MM.1S (cell line): ENCODE measurements around the gene LBX1.

Experiments used
- DNase-seq: peaks from one replicate; pipeline ENCODE4 v3.0.0-alpha.2; 2015
- H2AFZ ChIP-seq: fragments of 300-600 bp; sonication (generic); 2 replicates; pipeline ENCODE4 v1.6.0; 2016; ENCODE audit warnings: antibody characterized with exemption, low read length
- H3F3A ChIP-seq: fragments of 300-600 bp; sonication (generic); 2 replicates; pipeline ENCODE4 v1.6.1; 2016; ENCODE audit warnings: mild to moderate bottlenecking, antibody characterized with exemption, low read length, moderate library complexity, mixed read lengths; ENCODE audit not compliant: insufficient read depth
- H3K27ac ChIP-seq: fragments of 300-600 bp; sonication (generic); 2 replicates; pipeline ENCODE4 v1.5.1; 2016; ENCODE audit warnings: mild to moderate bottlenecking, low read length
- H3K27me3 ChIP-seq: fragments of 300-600 bp; sonication (generic); replicated peaks from 2 replicates; pipeline ENCODE4 v1.6.0; 2016; ENCODE audit warnings: low read length; ENCODE audit not compliant: insufficient read depth
- H3K36me3 ChIP-seq: fragments of 300-600 bp; sonication (generic); replicated peaks from 2 replicates; pipeline ENCODE4 v1.6.1; 2016; ENCODE audit warnings: mild to moderate bottlenecking, low read length, mixed read lengths; ENCODE audit not compliant: insufficient read depth
- H3K4me1 ChIP-seq: fragments of 300-600 bp; sonication (generic); 2 replicates; pipeline ENCODE4 v1.6.1; 2016; ENCODE audit warnings: low read length, mixed read lengths
- H3K4me2 ChIP-seq: fragments of 300-600 bp; sonication (generic); 2 replicates; pipeline ENCODE4 v1.6.0; 2016; ENCODE audit warnings: low read depth, low read length
- H3K4me3 ChIP-seq: fragments of 300-600 bp; sonication (generic); 2 replicates; pipeline ENCODE4 v1.5.1; 2016; ENCODE audit warnings: low read length, mixed read lengths
- H3K79me2 ChIP-seq: fragments of 300-600 bp; sonication (generic); 2 replicates; pipeline ENCODE4 v1.6.1; 2016; ENCODE audit warnings: mixed run types, low read length, mixed read lengths
- H3K9ac ChIP-seq: fragments of 300-600 bp; sonication (generic); 2 replicates; pipeline ENCODE4 v1.6.1; 2016; ENCODE audit warnings: low read length, mixed read lengths
- H3K9me2 ChIP-seq: fragments of 300-600 bp; sonication (generic); replicated peaks from 2 replicates; pipeline ENCODE4 v1.6.1; 2016; ENCODE audit warnings: mild to moderate bottlenecking, low read length, mixed read lengths; ENCODE audit not compliant: insufficient read depth
- H3K9me3 ChIP-seq: fragments of 300-600 bp; sonication (generic); replicated peaks from 2 replicates; pipeline ENCODE4 v1.6.1; 2016; ENCODE audit warnings: mild to moderate bottlenecking, low read length, mixed read lengths; ENCODE audit not compliant: insufficient read depth
- H4K20me1 ChIP-seq: fragments of 300-600 bp; sonication (generic); 2 replicates; pipeline ENCODE4 v1.6.1; 2016; ENCODE audit warnings: mild to moderate bottlenecking, low read length, moderate library complexity, mixed read lengths; ENCODE audit not compliant: insufficient read depth
- EZH2 ChIP-seq: fragments of 300-600 bp; sonication (generic); optimal IDR thresholded peaks from 2 replicates; pipeline ENCODE3; 2017; ENCODE audit warnings: low read depth, mild to moderate bottlenecking, antibody characterized with exemption, low read length, mixed read lengths
- EZH2phosphoT487 ChIP-seq: fragments of 300-600 bp; sonication (generic); IDR thresholded peaks from 2 replicates; pipeline ENCODE4 v1.6.1; 2018; ENCODE audit warnings: antibody characterized with exemption, low read length
- TF ChIP-seq, protein P1 (sequence below): fragments of 300-600 bp; sonication (generic); IDR thresholded peaks from 2 replicates; pipeline ENCODE4 v1.5.1; 2016; ENCODE audit warnings: antibody characterized with exemption, low read length, mixed read lengths

The LBX1 gene

DNA sequence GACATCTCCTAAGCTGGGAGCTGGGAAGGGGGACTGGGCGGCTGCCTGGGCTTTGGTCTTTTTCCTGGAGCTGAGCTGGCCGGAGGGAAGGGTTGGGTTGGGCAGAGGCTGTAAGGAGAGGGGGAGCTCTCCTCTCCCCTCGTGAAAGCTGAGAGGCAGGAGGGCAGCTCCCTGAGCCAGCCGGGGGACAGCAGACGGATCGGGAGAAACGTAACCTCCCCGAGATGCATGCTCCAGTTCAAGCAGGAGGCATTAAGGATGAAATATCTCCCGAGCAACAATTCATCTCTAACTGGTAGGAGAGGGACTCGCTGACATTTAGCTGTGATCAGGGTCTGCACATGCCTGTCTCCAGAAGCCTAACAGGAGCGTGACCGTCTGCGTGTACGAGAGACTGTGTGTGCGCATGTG is 19.9 kb upstream of the LBX1 start:
- no peaks in the 10 kb centered on the region for H3K4me1 ChIP-seq
- no peaks in the 10 kb centered on the region for H3K36me3 ChIP-seq
- no peak for DNase-seq
- H3K79me2 ChIP-seq, result no peaks in the 10 kb centered on the region
- H2AFZ ChIP-seq, result no peak overlapping the region
- H3K27ac ChIP-seq, result no peak overlapping the region
- H4K20me1 ChIP-seq, result no peaks in the 10 kb centered on the region
- no peak overlapping the region for H3K9ac ChIP-seq
- no peak overlapping the region for H3K4me3 ChIP-seq
- TF ChIP-seq, protein P1, sequence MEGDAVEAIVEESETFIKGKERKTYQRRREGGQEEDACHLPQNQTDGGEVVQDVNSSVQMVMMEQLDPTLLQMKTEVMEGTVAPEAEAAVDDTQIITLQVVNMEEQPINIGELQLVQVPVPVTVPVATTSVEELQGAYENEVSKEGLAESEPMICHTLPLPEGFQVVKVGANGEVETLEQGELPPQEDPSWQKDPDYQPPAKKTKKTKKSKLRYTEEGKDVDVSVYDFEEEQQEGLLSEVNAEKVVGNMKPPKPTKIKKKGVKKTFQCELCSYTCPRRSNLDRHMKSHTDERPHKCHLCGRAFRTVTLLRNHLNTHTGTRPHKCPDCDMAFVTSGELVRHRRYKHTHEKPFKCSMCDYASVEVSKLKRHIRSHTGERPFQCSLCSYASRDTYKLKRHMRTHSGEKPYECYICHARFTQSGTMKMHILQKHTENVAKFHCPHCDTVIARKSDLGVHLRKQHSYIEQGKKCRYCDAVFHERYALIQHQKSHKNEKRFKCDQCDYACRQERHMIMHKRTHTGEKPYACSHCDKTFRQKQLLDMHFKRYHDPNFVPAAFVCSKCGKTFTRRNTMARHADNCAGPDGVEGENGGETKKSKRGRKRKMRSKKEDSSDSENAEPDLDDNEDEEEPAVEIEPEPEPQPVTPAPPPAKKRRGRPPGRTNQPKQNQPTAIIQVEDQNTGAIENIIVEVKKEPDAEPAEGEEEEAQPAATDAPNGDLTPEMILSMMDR, result no peak
- TF ChIP-seq EZH2 (no peak), EZH2phosphoT487 (no peak)
- no peaks in the 10 kb centered on the region for H3K9me3 ChIP-seq
- H3K27me3 ChIP-seq, result 0 out of 2 replicates have a peak, but pooled peaks cover 6% of the 10 kb centered on the region
- H3F3A ChIP-seq, result no peaks in the 10 kb centered on the region
- H3K9me2 ChIP-seq, result no peaks in the 10 kb centered on the region
- no peak overlapping the region for H3K4me2 ChIP-seq

DNA sequence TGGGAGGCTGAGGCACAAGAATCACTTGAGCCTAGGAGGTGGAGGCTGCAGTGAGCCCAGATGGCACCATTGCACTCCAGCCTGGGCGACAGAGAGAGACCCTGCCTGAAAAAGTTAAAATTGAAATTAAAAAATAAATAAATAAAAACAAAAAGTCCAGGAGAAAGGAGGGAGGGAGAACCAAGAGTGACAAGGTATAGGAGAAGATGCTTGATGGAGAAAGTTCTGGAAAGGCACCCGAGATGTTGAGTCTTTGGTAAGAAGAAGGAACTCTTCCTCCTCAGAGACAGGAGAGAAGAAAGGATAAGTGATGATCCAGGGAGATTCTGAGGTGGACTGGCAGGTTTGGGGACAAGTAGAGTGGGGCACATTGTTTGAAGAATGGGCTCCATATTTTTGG is 17.4 kb upstream of the LBX1 start:
- H3K79me2 ChIP-seq, result no peaks in the 10 kb centered on the region
- no peak overlapping the region for H3K9ac ChIP-seq
- H3K4me2 ChIP-seq, result no peak overlapping the region
- H2AFZ ChIP-seq, result no peak overlapping the region
- no peaks in the 10 kb centered on the region for H3K4me1 ChIP-seq
- TF ChIP-seq EZH2 (no peak), EZH2phosphoT487 (no peak)
- TF ChIP-seq, protein P1, result no peak
- no peaks in the 10 kb centered on the region for H3K9me3 ChIP-seq
- no peak overlapping the region for H3K27ac ChIP-seq
- H3K9me2 ChIP-seq, result no peaks in the 10 kb centered on the region
- H3K4me3 ChIP-seq, result no peak overlapping the region
- no peak for DNase-seq
- H3F3A ChIP-seq, result no peaks in the 10 kb centered on the region
- H4K20me1 ChIP-seq, result no peaks in the 10 kb centered on the region
- H3K36me3 ChIP-seq, result no peaks in the 10 kb centered on the region
- H3K27me3 ChIP-seq, result 0 out of 2 replicates have a peak, but pooled peaks cover 6% of the 10 kb centered on the region

DNA sequence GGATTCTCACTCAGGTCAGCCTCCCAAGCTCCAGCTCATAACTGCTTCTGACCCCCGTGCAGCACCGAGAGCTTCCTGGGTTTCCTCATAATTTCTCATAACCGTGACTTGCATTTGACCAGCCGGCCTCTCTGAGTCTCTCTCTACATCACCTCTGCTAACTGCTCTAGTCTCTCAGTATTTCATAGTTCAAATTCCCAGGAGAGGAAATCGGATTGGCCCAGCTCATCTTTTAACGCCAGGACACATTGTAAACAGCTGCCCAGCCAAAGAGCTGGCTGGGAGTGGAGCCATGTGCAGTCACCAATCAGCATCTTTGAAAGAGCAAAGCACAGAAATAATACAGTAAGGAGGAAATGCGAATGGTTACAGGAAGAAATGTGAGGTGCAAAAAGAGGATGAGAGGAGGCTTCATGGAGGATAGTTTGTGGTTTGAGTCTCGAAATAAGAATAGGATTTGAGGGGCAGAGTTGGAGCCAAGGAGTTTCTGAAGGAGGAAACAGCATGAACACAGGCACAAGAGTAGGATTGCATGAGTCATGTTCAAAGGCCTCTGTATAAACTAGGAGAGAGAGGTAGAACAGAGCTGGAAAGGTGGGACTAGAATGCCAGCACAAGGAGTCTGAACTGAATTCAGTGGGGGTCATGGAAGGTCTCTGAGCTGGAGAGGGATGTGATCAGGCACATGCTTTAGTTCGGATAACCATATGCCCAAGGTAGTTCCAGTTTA is 15.2 kb upstream of the LBX1 start:
- no peak for TF ChIP-seq EZH2
- TF ChIP-seq, protein P1, result no peak
- no peak for TF ChIP-seq EZH2phosphoT487
- no peaks in the 10 kb centered on the region for H3K4me1 ChIP-seq
- H2AFZ ChIP-seq, result no peak overlapping the region
- no peaks in the 10 kb centered on the region for H3K9me3 ChIP-seq
- H3K79me2 ChIP-seq, result no peaks in the 10 kb centered on the region
- no peaks in the 10 kb centered on the region for H3F3A ChIP-seq
- H3K9ac ChIP-seq, result no peak overlapping the region
- no peak overlapping the region for H3K4me3 ChIP-seq
- H3K27ac ChIP-seq, result no peak overlapping the region
- no peaks in the 10 kb centered on the region for H4K20me1 ChIP-seq
- H3K27me3 ChIP-seq, result 0 out of 2 replicates have a peak, but pooled peaks cover 6% of the 10 kb centered on the region
- H3K9me2 ChIP-seq, result no peaks in the 10 kb centered on the region
- DNase-seq, result no peak
- H3K4me2 ChIP-seq, result no peak overlapping the region
- no peaks in the 10 kb centered on the region for H3K36me3 ChIP-seq
